ENCODE measurements around the gene CHMP2B.
A peak's percentile ranks its signal among the peaks of the same experiment; 100 is the strongest.
"Not testable (repeated sequence)": the region's sequence is repeated elsewhere in the genome, so short reads cannot be mapped to it uniquely, and the experiment has no call there.

Gene CHMP2B

GRCh38 chr3:87233805-87234204 lies 6.7 kb downstream of the CHMP2B start:
- no peak for DNase-seq

GRCh38 chr3:87236093-87236492 lies 9.0 kb downstream of the CHMP2B start:
- DNase-seq = no peak

GRCh38 chr3:87246662-87247429 lies 19.7 kb downstream of the CHMP2B start:
- no peak for DNase-seq

- no peak for DNase-seq
Measured at GRCh38 chr3:87247430-87247773, 20.3 kb downstream of the CHMP2B start.

- not testable (repeated sequence) for DNase-seq
Measured at GRCh38 chr3:87248231-87248630, 21.1 kb downstream of the CHMP2B start.

GRCh38 chr3:87248831-87249230 lies 21.7 kb downstream of the CHMP2B start:
- no peak for DNase-seq

GRCh38 chr3:87250009-87250408 lies 22.9 kb downstream of the CHMP2B start:
- DNase-seq = no peak

GRCh38 chr3:87260270-87260669 lies 33.2 kb downstream of the CHMP2B start:
- peak in 1 of 2 experiments; percentile 6 for DNase-seq

- no peak for DNase-seq
Measured at GRCh38 chr3:87261925-87262324, 34.8 kb downstream of the CHMP2B start.

GRCh38 chr3:87267953-87268645 lies 41.0 kb downstream of the CHMP2B start:
- DNase-seq = no peak

GRCh38 chr3:87268646-87269211 lies 41.6 kb downstream of the CHMP2B start:
- no peak for DNase-seq

GRCh38 chr3:87269723-87270122 lies 42.6 kb downstream of the CHMP2B start:
- no peak for DNase-seq

GRCh38 chr3:87270908-87271700 lies 44.0 kb downstream of the CHMP2B start:
- no peak for DNase-seq

- no peak for DNase-seq
Measured at GRCh38 chr3:87272718-87273341, 45.7 kb downstream of the CHMP2B start.

GRCh38 chr3:87276484-87276883 lies 49.4 kb downstream of the CHMP2B start, which contains the start of gene POU1F1:
POU1F1 (minus strand) TSS chr3:87276584; CDS start chr3:87276462, 122 bp downstream.
- DNase-seq = no peak

GRCh38 chr3:87287011-87287410 lies 59.9 kb downstream of the CHMP2B start:
- DNase-seq = no peak

GRCh38 chr3:87288446-87288845 lies 61.3 kb downstream of the CHMP2B start:
- DNase-seq = no peak

- no peak for DNase-seq
Measured at GRCh38 chr3:87298111-87298718, 71.1 kb downstream of the CHMP2B start.

GRCh38 chr3:87305031-87305430 lies 77.9 kb downstream of the CHMP2B start:
- DNase-seq = not testable (repeated sequence)

Measured in stimulated activated CD4-positive, alpha-beta T cell treated with anti-CD3 and anti-CD28 coated beads, Interleukin-4, amount 100 ng/mL, for 4 hours (primary cell).